Measurements from ENCODE around the gene MORN2. TPM values are rescaled to one million over a fixed set of nuclear protein-coding genes. Genes with fewer than 3 reads are reported as not detected.

MORN2 gene
- total and polyA plus RNA-seq, 9 of the 15 experiments (the other 6 are each of a cell fraction or from before 2014, with no cell fraction given), result 10.4 to 39.5 (median 20.8) TPM

- TF ChIP-seq ZNF592 (IDR thresholded peaks at IDR 0.05) (peak; percentile 22; the same call in 1 of the 2 replicates), TCF7 (IDR thresholded peaks at IDR 0.05; ENCODE audit: borderline replicate concordance) (no peak), ZNF551 (CRISPR knock-in tag; IDR thresholded peaks at IDR 0.05) (no peak), MEIS2 (IDR thresholded peaks at IDR 0.05; ENCODE audit: partially characterized antibody) (no peak), TFAP4 (CRISPR knock-in tag; IDR thresholded peaks at IDR 0.05; ENCODE audit: borderline replicate concordance) (peak; percentile 99), HDAC8 (tag; IDR thresholded peaks at IDR 0.05) (peak; percentile 33; the same call in 1 of the 2 replicates), ZNF699 (CRISPR knock-in tag; IDR thresholded peaks at IDR 0.05; ENCODE audit: insufficient replicate concordance) (no peak), SMARCB1 (IDR thresholded peaks at IDR 0.05; ENCODE audit: insufficient read length, low read depth) (no peak), HDAC1 (IDR thresholded peaks at IDR 0.05) (peak in 1 of 2 experiments; percentile 84; a peak in 2 of 4 replicates), TEAD1 (CRISPR knock-in tag; IDR thresholded peaks at IDR 0.05) (peak; percentile 17 to 51; a peak in 1 of 4 replicates), THRA (IDR thresholded peaks at IDR 0.05) (no peak), SMC3 (conservative IDR thresholded peaks at IDR 0.05; ENCODE audit: insufficient read depth, low read depth, low read length) (no peak), TCF15 (CRISPR knock-in tag; IDR thresholded peaks at IDR 0.05) (no peak), DLX4 (CRISPR knock-in tag; IDR thresholded peaks at IDR 0.05) (no peak), U2AF1 (optimal IDR thresholded peaks at IDR 0.05; ENCODE audit: low read depth, low read length) (no peak), CHD2 (IDR thresholded peaks at IDR 0.05; ENCODE audit: low read depth, low read length) (0 out of 2 replicates have a peak, but pooled peaks have one; percentile 52), SOX6 (IDR thresholded peaks at IDR 0.05) (peak; percentile 18; the same call in 1 of the 2 replicates), ATF7 (IDR thresholded peaks at IDR 0.05) (peak; percentile 97), DACH1 (IDR thresholded peaks at IDR 0.05; ENCODE audit: partially characterized antibody) (peak; percentile 73), FOXM1 (IDR thresholded peaks at IDR 0.05; ENCODE audit: low read depth) (0 out of 2 replicates have a peak, but pooled peaks have one; percentile 34), FOXM1 (CRISPR knock-in tag; IDR thresholded peaks at IDR 0.05; ENCODE audit: low read depth) (no peak)
Observed at GRCh38 chr2:38875576-38876367, at the start of gene MORN2, which contains the start of gene DHX57 (continued).

Measured in K562 (cell line).